Activated naive CD4-positive, alpha-beta T cell treated with anti-CD3 and anti-CD28 coated beads, Interleukin-2, amount 50 U/mL, for 24 hours (primary cell): ENCODE data around the gene PCBP1.
"Not testable (repeated sequence)": the region's sequence is repeated elsewhere in the genome, so short reads cannot be mapped to it uniquely, and the experiment has no call there.

Experiments
- H3K27ac Mint-ChIP-seq: one replicate; pipeline ENCODE4 v1.8.0; 2021; ENCODE audit warnings: mild to moderate bottlenecking, mixed read lengths
- H3K27me3 Mint-ChIP-seq: one replicate; pipeline ENCODE4 v1.8.0; 2021; ENCODE audit warnings: mixed read lengths
- H3K36me3 Mint-ChIP-seq: one replicate; pipeline ENCODE4 v1.8.0; 2021; ENCODE audit warnings: mixed read lengths
- H3K4me1 Mint-ChIP-seq: one replicate; pipeline ENCODE4 v1.8.0; 2021; ENCODE audit warnings: mixed read lengths
- H3K4me3 Mint-ChIP-seq: one replicate; pipeline ENCODE4 v1.8.0; 2021; ENCODE audit warnings: mild to moderate bottlenecking, mixed read lengths
- H3K9me3 Mint-ChIP-seq: one replicate; pipeline ENCODE4 v1.8.0; 2021; ENCODE audit warnings: mixed read lengths

PCBP1 gene

GRCh38 chr2:70123051-70123828, 36.0 kb downstream of the PCBP1 start:
- Mint-ChIP-seq H3K27ac (peak overlapping the region; percentile 100), H3K4me3 (peak overlapping the region; percentile 97), H3K27me3 (no peaks in the 10 kb centered on the region), H3K36me3 (no peaks in the 10 kb centered on the region), H3K9me3 (no peaks in the 10 kb centered on the region), H3K4me1 (peaks cover 76% of the 10 kb centered on the region)

GRCh38 chr2:70123829-70124116, 36.5 kb downstream of the PCBP1 start:
- Mint-ChIP-seq H3K27ac (peak overlapping the region; percentile 100), H3K4me3 (peak overlapping the region; percentile 97), H3K27me3 (no peaks in the 10 kb centered on the region), H3K36me3 (no peaks in the 10 kb centered on the region), H3K4me1 (peaks cover 77% of the 10 kb centered on the region), H3K9me3 (no peaks in the 10 kb centered on the region)

- H3K4me3 Mint-ChIP-seq, result peak overlapping the region; percentile 97
- H3K27me3 Mint-ChIP-seq, result no peaks in the 10 kb centered on the region
- H3K36me3 Mint-ChIP-seq, result peaks cover 1% of the 10 kb centered on the region
- no peaks in the 10 kb centered on the region for H3K9me3 Mint-ChIP-seq
- H3K27ac Mint-ChIP-seq, result peak overlapping the region; percentile 100
- H3K4me1 Mint-ChIP-seq, result peaks cover 74% of the 10 kb centered on the region
Observed at GRCh38 chr2:70124983-70125480, 37.8 kb downstream of the PCBP1 start.

- peaks cover 1% of the 10 kb centered on the region for H3K36me3 Mint-ChIP-seq
- H3K27me3 Mint-ChIP-seq, result no peaks in the 10 kb centered on the region
- peaks cover 79% of the 10 kb centered on the region for H3K4me1 Mint-ChIP-seq
- peak overlapping the region; percentile 100 for H3K27ac Mint-ChIP-seq
- H3K9me3 Mint-ChIP-seq, result no peaks in the 10 kb centered on the region
- H3K4me3 Mint-ChIP-seq, result peak overlapping the region; percentile 97
Observed at GRCh38 chr2:70125498-70125898, 38.2 kb downstream of the PCBP1 start.

- H3K36me3 Mint-ChIP-seq, result peaks cover 1% of the 10 kb centered on the region
- H3K9me3 Mint-ChIP-seq, result no peaks in the 10 kb centered on the region
- peaks cover 82% of the 10 kb centered on the region for H3K4me1 Mint-ChIP-seq
- H3K27me3 Mint-ChIP-seq, result no peaks in the 10 kb centered on the region
- peak overlapping the region; percentile 97 for H3K4me3 Mint-ChIP-seq
- peak overlapping the region; percentile 100 for H3K27ac Mint-ChIP-seq
Observed at GRCh38 chr2:70126413-70126812, 39.1 kb downstream of the PCBP1 start.

GRCh38 chr2:70128005-70128404, 40.7 kb downstream of the PCBP1 start:
- peak overlapping the region; percentile 62 for H3K27ac Mint-ChIP-seq
- H3K36me3 Mint-ChIP-seq, result peaks cover 1% of the 10 kb centered on the region
- peaks cover 80% of the 10 kb centered on the region for H3K4me1 Mint-ChIP-seq
- no peaks in the 10 kb centered on the region for H3K9me3 Mint-ChIP-seq
- no peaks in the 10 kb centered on the region for H3K27me3 Mint-ChIP-seq
- H3K4me3 Mint-ChIP-seq, result no peak overlapping the region

GRCh38 chr2:70131344-70132143, 44.3 kb downstream of the PCBP1 start:
- Mint-ChIP-seq H3K4me1 (peaks cover 80% of the 10 kb centered on the region), H3K27ac (peak overlapping the region; percentile 100), H3K4me3 (peak overlapping the region; percentile 97)
- H3K27me3 Mint-ChIP-seq, H3K36me3 Mint-ChIP-seq, H3K9me3 Mint-ChIP-seq: not testable (repeated sequence)

GRCh38 chr2:70132244-70133126, 45.2 kb downstream of the PCBP1 start:
- Mint-ChIP-seq H3K4me3 (peak overlapping the region; percentile 97), H3K36me3 (peaks cover 1% of the 10 kb centered on the region), H3K27ac (peak overlapping the region; percentile 100), H3K9me3 (no peaks in the 10 kb centered on the region), H3K27me3 (no peaks in the 10 kb centered on the region), H3K4me1 (peaks cover 81% of the 10 kb centered on the region)

- Mint-ChIP-seq H3K9me3 (no peaks in the 10 kb centered on the region), H3K4me3 (peak overlapping the region; percentile 97), H3K4me1 (peaks cover 81% of the 10 kb centered on the region), H3K27ac (peak overlapping the region; percentile 100), H3K27me3 (no peaks in the 10 kb centered on the region), H3K36me3 (peaks cover 1% of the 10 kb centered on the region)
Observed at GRCh38 chr2:70133127-70133452, 45.8 kb downstream of the PCBP1 start.

GRCh38 chr2:70133491-70134322, 46.4 kb downstream of the PCBP1 start:
- H3K4me1 Mint-ChIP-seq, result peaks cover 82% of the 10 kb centered on the region
- H3K9me3 Mint-ChIP-seq, result no peaks in the 10 kb centered on the region
- peak overlapping the region; percentile 97 for H3K4me3 Mint-ChIP-seq
- H3K36me3 Mint-ChIP-seq, result peaks cover 1% of the 10 kb centered on the region
- peak overlapping the region; percentile 100 for H3K27ac Mint-ChIP-seq
- no peaks in the 10 kb centered on the region for H3K27me3 Mint-ChIP-seq

GRCh38 chr2:70134323-70134983, 47.2 kb downstream of the PCBP1 start:
- not testable (repeated sequence) for H3K9me3 Mint-ChIP-seq, H3K27me3 Mint-ChIP-seq, H3K36me3 Mint-ChIP-seq, H3K4me3 Mint-ChIP-seq
- Mint-ChIP-seq H3K4me1 (peaks cover 88% of the 10 kb centered on the region), H3K27ac (peak overlapping the region; percentile 100)
